A673 (cell line): ENCODE measurements around the gene YJEFN3. TPM values are rescaled to one million over a fixed set of nuclear protein-coding genes. Genes with fewer than 3 reads are reported as not detected.

Experiments used
- BruUV-seq: library from RNA; stranded (reverse); fragments of 400-500 nt; replicated peaks from 2 replicates; lab custom pipeline; 2021; lab: Mats Ljungman, UMichigan
- CTCF ChIA-PET: fragments of 300-600 bp; sonication (Branson Sonifier 250); formaldehyde crosslinking; loops from one replicate; lab custom pipeline; 2022; ENCODE audit warnings: antibody characterized with exemption; lab: Charles Lee
- POLR2A ChIA-PET: fragments of 300-600 bp; sonication (Branson Sonifier 250); formaldehyde crosslinking; loops from one replicate; lab custom pipeline; 2022; ENCODE audit warnings: antibody characterized with exemption; ENCODE audit not compliant: low non-redundant PET; lab: Charles Lee
- DNase-seq: peaks from one replicate; pipeline ENCODE4 v3.0.0-alpha.2; 2015; ENCODE audit warnings: low spot score
- H3K27ac ChIP-seq: fragments of 200-600 bp; sonication (generic); 2 replicates; pipeline ENCODE4 v1.5.1; 2016; ENCODE audit warnings: mixed run types, low read depth, mild to moderate bottlenecking, mixed read lengths, antibody characterized with exemption, low read length; ENCODE audit not compliant: poor library complexity, severe bottlenecking
- H3K27me3 ChIP-seq: fragments of 200-600 bp; sonication (generic); replicated peaks from 2 replicates; pipeline ENCODE4 v1.6.1; 2017; ENCODE audit warnings: mixed run types, low read depth, mild to moderate bottlenecking, mixed read lengths, antibody characterized with exemption, low read length; ENCODE audit not compliant: insufficient read depth, poor library complexity
- H3K36me3 ChIP-seq: fragments of 200-600 bp; sonication (generic); 2 replicates; pipeline ENCODE4 v1.6.1; 2016; ENCODE audit warnings: mixed run types, mild to moderate bottlenecking, mixed read lengths, antibody characterized with exemption, low read length; ENCODE audit not compliant: insufficient read depth, poor library complexity, severe bottlenecking
- H3K4me1 ChIP-seq: fragments of 200-600 bp; sonication (generic); 2 replicates; pipeline ENCODE4 v1.6.1; 2017; ENCODE audit warnings: mixed run types, mild to moderate bottlenecking, mixed read lengths, antibody characterized with exemption, low read length; ENCODE audit not compliant: insufficient read depth, poor library complexity, severe bottlenecking
- H3K4me3 ChIP-seq: fragments of 200-600 bp; sonication (generic); 2 replicates; pipeline ENCODE4 v1.5.1; 2016; ENCODE audit warnings: low read depth, mixed run types, mild to moderate bottlenecking, mixed read lengths, low read length; ENCODE audit not compliant: poor library complexity, severe bottlenecking
- H3K9me3 ChIP-seq: fragments of 200-600 bp; sonication (generic); 2 replicates; pipeline ENCODE4 v1.6.1; 2016; ENCODE audit warnings: mixed run types, low read depth, mild to moderate bottlenecking, mixed read lengths, antibody characterized with exemption, low read length; ENCODE audit not compliant: poor library complexity, severe bottlenecking
- CTCF ChIP-seq: fragments of 300-800, 200-600 bp; sonication (generic); conservative IDR thresholded peaks from 2 replicates; pipeline ENCODE4 v1.5.1; 2017; ENCODE audit warnings: low read depth, mild to moderate bottlenecking, antibody characterized with exemption, low read length, moderate library complexity, mixed read lengths
- EZH2 ChIP-seq: fragments of 200-600 bp; sonication (generic); IDR thresholded peaks from 2 replicates; pipeline ENCODE4 v1.6.1; 2017; ENCODE audit warnings: borderline replicate concordance, low read depth, mild to moderate bottlenecking, mixed read lengths, antibody characterized with exemption, low read length; ENCODE audit not compliant: poor library complexity, severe bottlenecking
- intact Hi-C: fragments of 100-400 bp; cut with micrococcal nuclease; formaldehyde crosslinking; loops from one replicate; pipeline ENCODE4 v1.10.0; 2022; ENCODE audit not compliant: unreplicated experiment
- total RNA-seq: library from RNA; stranded (reverse); gene quantifications from 2 replicates; pipeline ENCODE4 v1.2.3, GENCODE V29; 2021

The YJEFN3 gene
- total RNA-seq, 1 experiment from 2014 or later: 8.6 TPM

GRCh38 chr19:19580418-19580817 is 51.7 kb downstream of the YJEFN3 start:
- Histone ChIP-seq H3K27me3 (no peaks in the 10 kb centered on the region), H3K4me1 (no peaks in the 10 kb centered on the region), H3K9me3 (no peaks in the 10 kb centered on the region), H3K27ac (no peak overlapping the region), H3K36me3 (no peaks in the 10 kb centered on the region), H3K4me3 (no peak overlapping the region)
- no TSS peak for BruUV-seq
- POLR2A ChIA-PET: no interaction called here
- no peak for DNase-seq
- intact Hi-C loops: no loop called here
- TF ChIP-seq EZH2 (no peak), CTCF (no peak)
- CTCF ChIA-PET: no interaction called here

- Histone ChIP-seq H3K36me3 (no peaks in the 10 kb centered on the region), H3K4me3 (no peak overlapping the region), H3K27ac (no peak overlapping the region), H3K4me1 (no peaks in the 10 kb centered on the region), H3K9me3 (no peaks in the 10 kb centered on the region), H3K27me3 (no peaks in the 10 kb centered on the region)
- DNase-seq: no peak
- ChIA-PET POLR2A (no interaction called here), CTCF (no interaction called here)
- no peak for TF ChIP-seq CTCF
- no peak for TF ChIP-seq EZH2
- BruUV-seq: no TSS peak
- intact Hi-C loops: no loop called here
Measured at GRCh38 chr19:19581391-19581790, 52.7 kb downstream of the YJEFN3 start.

GRCh38 chr19:19582471-19582870 is 53.8 kb downstream of the YJEFN3 start:
- CTCF ChIA-PET: interaction anchor here (1.1 kb wide), 1 partner anchor 28 kb away, joined by 3 read pairs; no protein-coding TSS in a partner anchor
- Histone ChIP-seq H3K4me3 (no peak overlapping the region), H3K27ac (no peak overlapping the region), H3K9me3 (no peaks in the 10 kb centered on the region), H3K27me3 (no peaks in the 10 kb centered on the region), H3K36me3 (no peaks in the 10 kb centered on the region), H3K4me1 (no peaks in the 10 kb centered on the region)
- TF ChIP-seq CTCF (no peak), EZH2 (no peak)
- intact Hi-C loops: no loop called here
- POLR2A ChIA-PET: no interaction called here
- no TSS peak for BruUV-seq
- no peak for DNase-seq
